HepG2 (cell line): ENCODE results near the gene TMEM143. TPM values are rescaled to one million over a fixed set of nuclear protein-coding genes. Genes with fewer than 3 reads are reported as not detected.

Source experiments
- CENPT ChIP-seq: sonication (generic); formaldehyde crosslinking; IDR thresholded peaks from 2 replicates; pipeline ENCODE4 v1.8.0; 2022; ENCODE audit warnings: low read depth, mild to moderate bottlenecking, moderate library complexity, missing genetic modification reagents
- ERF ChIP-seq: IDR thresholded peaks from 2 replicates; pipeline ENCODE4 v1.6.1; 2018; ENCODE audit warnings: missing biosample characterization, missing genetic modification reagents
- HIVEP1 ChIP-seq: sonication (generic); formaldehyde crosslinking; IDR thresholded peaks from 2 replicates; pipeline ENCODE4 v1.4.0; 2020; ENCODE audit warnings: mild to moderate bottlenecking, missing genetic modification reagents
- KDM2A ChIP-seq: sonication (generic); formaldehyde crosslinking; IDR thresholded peaks from 2 replicates; pipeline ENCODE4 v1.4.0; 2020; ENCODE audit warnings: low read depth, missing genetic modification reagents, borderline replicate concordance
- KDM5B ChIP-seq: sonication (generic); formaldehyde crosslinking; IDR thresholded peaks from 2 replicates; pipeline ENCODE4 v1.4.0; 2020; ENCODE audit warnings: missing genetic modification reagents, mild to moderate bottlenecking, borderline replicate concordance
- KLF12 ChIP-seq: sonication (generic); formaldehyde crosslinking; IDR thresholded peaks from 2 replicates; pipeline ENCODE4 v1.4.0; 2020; ENCODE audit warnings: missing genetic modification reagents, borderline replicate concordance
- KLF15 ChIP-seq: sonication (generic); formaldehyde crosslinking; IDR thresholded peaks from 2 replicates; pipeline ENCODE4 v1.8.1; 2023; ENCODE audit warnings: borderline replicate concordance, mild to moderate bottlenecking, inconsistent platforms, missing genetic modification reagents, mixed read lengths
- MAZ ChIP-seq, 2 experiments: sonication (generic) in 1 of 2; formaldehyde crosslinking in 1 of 2; IDR thresholded peaks; 2 replicates each; pipeline versions ENCODE4 v1.5.0 to v1.6.1; 2012 to 2020; ENCODE audit warnings: low read depth in 2 of 2, mild to moderate bottlenecking in 2 of 2, borderline replicate concordance in 1 of 2, improper control_type of control experiment in 1 of 2, low read length in 1 of 2, missing genetic modification reagents in 1 of 2, moderate library complexity in 1 of 2
- XRCC5 ChIP-seq: fragments of 200-400 bp; formaldehyde crosslinking; optimal IDR thresholded peaks from 2 replicates; pipeline ENCODE3; 2017; ENCODE audit warnings: mild to moderate bottlenecking, low read length
- ZNF572 ChIP-seq: sonication (generic); formaldehyde crosslinking; IDR thresholded peaks from 2 replicates; pipeline ENCODE4 v1.5.1; 2020; ENCODE audit warnings: mild to moderate bottlenecking, missing genetic modification reagents
- ZNF598 ChIP-seq: sonication (generic); formaldehyde crosslinking; IDR thresholded peaks from 2 replicates; pipeline ENCODE4 v1.5.1; 2020; ENCODE audit warnings: mild to moderate bottlenecking, missing genetic modification reagents, borderline replicate concordance
- ZNF616 ChIP-seq: sonication (generic); formaldehyde crosslinking; IDR thresholded peaks from 2 replicates; pipeline ENCODE4 v1.5.0; 2020; ENCODE audit warnings: low read depth, mild to moderate bottlenecking, missing genetic modification reagents
- ZNF816 ChIP-seq: sonication (generic); formaldehyde crosslinking; IDR thresholded peaks from 2 replicates; pipeline ENCODE4 v1.8.0; 2022; ENCODE audit warnings: missing genetic modification reagents, mild to moderate bottlenecking, borderline replicate concordance
- polyA plus RNA-seq, 8 experiments: library from polyadenylated mRNA; depleted of rRNA in 3 of 8; stranded (reverse) in 7 of 8; unstranded in 1 of 8; fragments of >200 nt; fragmentation: Illumina TruSeq in 4 of 8; extraction: Trizol in 4 of 8; gene quantifications; 2 replicates each; pipeline versions ENCODE4 v1.2.1 to v1.2.3, GENCODE V29; 2011 to 2016; ENCODE audit warnings: low read depth in 4 of 8, missing spikeins in 1 of 8, mixed read lengths in 1 of 8; ENCODE audit not compliant: insufficient read depth in 1 of 8
- total RNA-seq, 5 experiments: library from RNA; depleted of rRNA; stranded (reverse); fragments of >200 nt; fragmentation: Illumina TruSeq; extraction: Trizol; gene quantifications; 2 replicates each; pipeline ENCODE4 v1.2.3, GENCODE V29; 2016; ENCODE audit warnings: low read depth in 1 of 5
- TF ChIP-seq, protein P1 (sequence below): sonication (generic); formaldehyde crosslinking; IDR thresholded peaks from 2 replicates; pipeline ENCODE4 v1.5.0; 2020; ENCODE audit warnings: mild to moderate bottlenecking, missing genetic modification reagents, moderate library complexity
- TF ChIP-seq, protein P2 (sequence below): sonication (generic); formaldehyde crosslinking; IDR thresholded peaks from 2 replicates; pipeline ENCODE4 v1.5.0; 2020; ENCODE audit warnings: mild to moderate bottlenecking, missing genetic modification reagents
- TF ChIP-seq, protein P3 (sequence below): sonication (generic); formaldehyde crosslinking; IDR thresholded peaks from 2 replicates; pipeline ENCODE4 v1.5.1; 2020; ENCODE audit warnings: missing genetic modification reagents, mild to moderate bottlenecking, borderline replicate concordance
- TF ChIP-seq, protein P4 (sequence below): IDR thresholded peaks from 2 replicates; pipeline ENCODE4 v1.6.1; 2016; ENCODE audit warnings: missing compliant biosample characterization, missing genetic modification reagents, borderline replicate concordance

Gene TMEM143
- total and polyA plus RNA-seq, 2 of the 13 experiments (the other 11 are each of a cell fraction or from before 2014, with no cell fraction given) = 7.7 to 11.3 TPM

DNA sequence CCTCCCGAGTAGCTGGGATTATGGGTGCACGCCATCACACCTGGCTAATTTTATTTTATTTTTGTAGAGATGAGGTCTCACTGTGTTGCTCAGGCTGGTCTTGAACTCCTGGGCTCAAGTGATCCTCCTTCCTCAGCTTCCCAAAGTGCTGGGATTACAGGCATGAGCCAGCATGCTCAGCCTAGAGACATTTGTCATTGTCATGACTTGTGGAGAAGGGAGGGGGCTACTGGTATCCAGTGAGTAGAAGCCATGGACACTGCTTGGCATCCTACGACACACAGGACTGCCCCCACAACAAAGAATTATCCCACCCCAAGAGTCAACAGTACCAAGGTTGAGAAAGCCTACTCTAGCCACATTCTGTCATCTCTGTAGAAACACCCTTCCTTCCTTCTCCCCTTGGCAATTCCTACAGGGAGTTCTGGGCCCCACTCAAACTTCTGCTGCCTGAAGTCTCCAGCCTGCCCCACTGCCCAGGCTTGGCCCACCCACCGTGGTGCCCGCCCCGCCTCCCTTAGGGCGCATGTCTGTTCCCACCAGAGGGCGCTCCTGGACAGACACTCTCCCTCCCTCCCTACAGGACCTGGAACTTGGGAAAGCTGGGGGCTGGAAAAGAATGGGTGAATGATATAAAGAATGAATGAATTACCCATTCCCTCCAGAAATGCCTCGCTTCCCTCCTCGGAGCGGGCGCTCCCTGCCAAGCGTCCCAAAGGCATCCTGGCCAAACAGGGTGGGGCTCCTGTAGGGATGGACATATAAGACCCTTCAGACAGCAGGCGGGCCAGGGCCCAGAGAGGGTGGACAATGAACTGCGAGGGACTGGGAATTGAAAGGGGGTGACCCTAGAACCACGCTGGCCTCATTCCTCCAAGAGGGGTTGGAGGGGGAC lies 43.8 kb downstream of the TMEM143 start (continued):
- TF ChIP-seq KLF15 (CRISPR knock-in tag) (no peak), ZNF616 (CRISPR knock-in tag) (no peak), ZNF816 (CRISPR knock-in tag) (no peak), KDM5B (CRISPR knock-in tag) (peak; percentile 69; the same call in 1 of the 2 replicates), ZNF598 (CRISPR knock-in tag) (peak; percentile 80; the same call in 1 of the 2 replicates), HIVEP1 (CRISPR knock-in tag) (0 out of 2 replicates have a peak, but pooled peaks have one; percentile 59), MAZ (IDR thresholded peaks at IDR 0.05; ENCODE audit: borderline replicate concordance, low read depth, low read length) (peak; percentile 65; the same call in 1 of the 2 replicates), MAZ (CRISPR knock-in tag; IDR thresholded peaks at IDR 0.05; ENCODE audit: low read depth) (peak; percentile 31; the same call in 1 of the 2 replicates), CENPT (no peak), KDM2A (CRISPR knock-in tag) (peak; percentile 64; the same call in 1 of the 2 replicates), XRCC5 (peak; percentile 83), ZNF572 (CRISPR knock-in tag) (0 out of 2 replicates have a peak, but pooled peaks have one; percentile 70), ERF (CRISPR knock-in tag) (0 out of 2 replicates have a peak, but pooled peaks have one; percentile 28), KLF12 (CRISPR knock-in tag) (peak; percentile 54; the same call in 1 of the 2 replicates)
- TF ChIP-seq, protein P1, sequence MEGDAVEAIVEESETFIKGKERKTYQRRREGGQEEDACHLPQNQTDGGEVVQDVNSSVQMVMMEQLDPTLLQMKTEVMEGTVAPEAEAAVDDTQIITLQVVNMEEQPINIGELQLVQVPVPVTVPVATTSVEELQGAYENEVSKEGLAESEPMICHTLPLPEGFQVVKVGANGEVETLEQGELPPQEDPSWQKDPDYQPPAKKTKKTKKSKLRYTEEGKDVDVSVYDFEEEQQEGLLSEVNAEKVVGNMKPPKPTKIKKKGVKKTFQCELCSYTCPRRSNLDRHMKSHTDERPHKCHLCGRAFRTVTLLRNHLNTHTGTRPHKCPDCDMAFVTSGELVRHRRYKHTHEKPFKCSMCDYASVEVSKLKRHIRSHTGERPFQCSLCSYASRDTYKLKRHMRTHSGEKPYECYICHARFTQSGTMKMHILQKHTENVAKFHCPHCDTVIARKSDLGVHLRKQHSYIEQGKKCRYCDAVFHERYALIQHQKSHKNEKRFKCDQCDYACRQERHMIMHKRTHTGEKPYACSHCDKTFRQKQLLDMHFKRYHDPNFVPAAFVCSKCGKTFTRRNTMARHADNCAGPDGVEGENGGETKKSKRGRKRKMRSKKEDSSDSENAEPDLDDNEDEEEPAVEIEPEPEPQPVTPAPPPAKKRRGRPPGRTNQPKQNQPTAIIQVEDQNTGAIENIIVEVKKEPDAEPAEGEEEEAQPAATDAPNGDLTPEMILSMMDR (CRISPR knock-in tag) = peak; percentile 94
- TF ChIP-seq, protein P2, sequence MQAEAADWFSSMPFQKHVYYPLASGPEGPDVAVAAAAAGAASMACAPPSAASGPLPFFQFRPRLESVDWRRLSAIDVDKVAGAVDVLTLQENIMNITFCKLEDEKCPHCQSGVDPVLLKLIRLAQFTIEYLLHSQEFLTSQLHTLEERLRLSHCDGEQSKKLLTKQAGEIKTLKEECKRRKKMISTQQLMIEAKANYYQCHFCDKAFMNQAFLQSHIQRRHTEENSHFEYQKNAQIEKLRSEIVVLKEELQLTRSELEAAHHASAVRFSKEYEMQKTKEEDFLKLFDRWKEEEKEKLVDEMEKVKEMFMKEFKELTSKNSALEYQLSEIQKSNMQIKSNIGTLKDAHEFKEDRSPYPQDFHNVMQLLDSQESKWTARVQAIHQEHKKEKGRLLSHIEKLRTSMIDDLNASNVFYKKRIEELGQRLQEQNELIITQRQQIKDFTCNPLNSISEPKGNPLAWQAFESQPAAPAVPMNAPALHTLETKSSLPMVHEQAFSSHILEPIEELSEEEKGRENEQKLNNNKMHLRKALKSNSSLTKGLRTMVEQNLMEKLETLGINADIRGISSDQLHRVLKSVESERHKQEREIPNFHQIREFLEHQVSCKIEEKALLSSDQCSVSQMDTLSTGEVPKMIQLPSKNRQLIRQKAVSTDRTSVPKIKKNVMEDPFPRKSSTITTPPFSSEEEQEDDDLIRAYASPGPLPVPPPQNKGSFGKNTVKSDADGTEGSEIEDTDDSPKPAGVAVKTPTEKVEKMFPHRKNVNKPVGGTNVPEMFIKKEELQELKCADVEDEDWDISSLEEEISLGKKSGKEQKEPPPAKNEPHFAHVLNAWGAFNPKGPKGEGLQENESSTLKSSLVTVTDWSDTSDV = no peak
- TF ChIP-seq, protein P3, sequence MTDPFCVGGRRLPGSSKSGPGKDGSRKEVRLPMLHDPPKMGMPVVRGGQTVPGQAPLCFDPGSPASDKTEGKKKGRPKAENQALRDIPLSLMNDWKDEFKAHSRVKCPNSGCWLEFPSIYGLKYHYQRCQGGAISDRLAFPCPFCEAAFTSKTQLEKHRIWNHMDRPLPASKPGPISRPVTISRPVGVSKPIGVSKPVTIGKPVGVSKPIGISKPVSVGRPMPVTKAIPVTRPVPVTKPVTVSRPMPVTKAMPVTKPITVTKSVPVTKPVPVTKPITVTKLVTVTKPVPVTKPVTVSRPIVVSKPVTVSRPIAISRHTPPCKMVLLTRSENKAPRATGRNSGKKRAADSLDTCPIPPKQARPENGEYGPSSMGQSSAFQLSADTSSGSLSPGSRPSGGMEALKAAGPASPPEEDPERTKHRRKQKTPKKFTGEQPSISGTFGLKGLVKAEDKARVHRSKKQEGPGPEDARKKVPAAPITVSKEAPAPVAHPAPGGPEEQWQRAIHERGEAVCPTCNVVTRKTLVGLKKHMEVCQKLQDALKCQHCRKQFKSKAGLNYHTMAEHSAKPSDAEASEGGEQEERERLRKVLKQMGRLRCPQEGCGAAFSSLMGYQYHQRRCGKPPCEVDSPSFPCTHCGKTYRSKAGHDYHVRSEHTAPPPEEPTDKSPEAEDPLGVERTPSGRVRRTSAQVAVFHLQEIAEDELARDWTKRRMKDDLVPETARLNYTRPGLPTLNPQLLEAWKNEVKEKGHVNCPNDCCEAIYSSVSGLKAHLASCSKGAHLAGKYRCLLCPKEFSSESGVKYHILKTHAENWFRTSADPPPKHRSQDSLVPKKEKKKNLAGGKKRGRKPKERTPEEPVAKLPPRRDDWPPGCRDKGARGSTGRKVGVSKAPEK (CRISPR knock-in tag) = no peak
- TF ChIP-seq, protein P4, sequence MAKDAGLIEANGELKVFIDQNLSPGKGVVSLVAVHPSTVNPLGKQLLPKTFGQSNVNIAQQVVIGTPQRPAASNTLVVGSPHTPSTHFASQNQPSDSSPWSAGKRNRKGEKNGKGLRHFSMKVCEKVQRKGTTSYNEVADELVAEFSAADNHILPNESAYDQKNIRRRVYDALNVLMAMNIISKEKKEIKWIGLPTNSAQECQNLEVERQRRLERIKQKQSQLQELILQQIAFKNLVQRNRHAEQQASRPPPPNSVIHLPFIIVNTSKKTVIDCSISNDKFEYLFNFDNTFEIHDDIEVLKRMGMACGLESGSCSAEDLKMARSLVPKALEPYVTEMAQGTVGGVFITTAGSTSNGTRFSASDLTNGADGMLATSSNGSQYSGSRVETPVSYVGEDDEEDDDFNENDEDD (CRISPR knock-in tag) = no peak
